Measurements from ENCODE around the gene ARHGAP9.
"Not testable (repeated sequence)": the region's sequence is repeated elsewhere in the genome, so short reads cannot be mapped to it uniquely, and the experiment has no call there.

GRCh38 chr12:57517718-57518117 lies 38.1 kb upstream of the ARHGAP9 start:
- not testable (repeated sequence) for TF ChIP-seq CTCF (conservative IDR thresholded peaks at IDR 0.05 in 1 of 2, IDR thresholded peaks at IDR 0.05 in 1 of 2; ENCODE audit: low read depth in 1 of 2, low read length in 2 of 2); EZH2 (IDR thresholded peaks at IDR 0.05; ENCODE audit: low read length, missing control alignments)
